Uterus (tissue), 4 donors: ENCODE results near the gene KCNH1. TPM values are rescaled to one million over a fixed set of nuclear protein-coding genes. Genes with fewer than 3 reads are reported as not detected.

ENCODE experiments used
- DNase-seq, 2 donors: peaks; one replicate each; pipeline ENCODE4 v3.0.0-alpha.2; 2019 to 2020
- H3K27ac ChIP-seq, 2 donors: fragments of 200-600 bp; sonication (generic); 1 replicate in 1 of 2; 2 replicates in 1 of 2; pipeline ENCODE4 v1.5.1; 2016 to 2018
- H3K27me3 ChIP-seq, 2 donors: fragments of 200-600 bp; sonication (generic); one replicate each; pipeline ENCODE4 v1.5.1; 2018 to 2019; ENCODE audit warnings: control low read depth in 1 of 2
- H3K36me3 ChIP-seq, 2 donors: fragments of 200-600 bp; sonication (generic); one replicate each; pipeline ENCODE4 v1.5.1; 2019; ENCODE audit warnings: control low read depth in 1 of 2
- H3K4me1 ChIP-seq, 2 donors: fragments of 200-600 bp; sonication (generic); one replicate each; pipeline ENCODE4 v1.5.1; 2018 to 2019; ENCODE audit warnings: control low read depth in 1 of 2
- H3K4me3 ChIP-seq, 2 donors: fragments of 200-600 bp; sonication (generic); 1 replicate in 1 of 2; 2 replicates in 1 of 2; pipeline ENCODE4 v1.5.1; 2018 to 2019; ENCODE audit warnings: mild to moderate bottlenecking in 1 of 2
- H3K9me3 ChIP-seq, 2 donors: fragments of 200-600 bp; sonication (generic); one replicate each; pipeline ENCODE4 v1.5.1; 2019; ENCODE audit warnings: control low read depth in 1 of 2
- CTCF ChIP-seq, 4 experiments: fragments of 200-600 bp in 2 of 4; fragments of 450-650 bp in 2 of 4; sonication (generic) in 2 of 4; IDR thresholded peaks; one replicate each; pipeline ENCODE4 v1.5.1; 2016 to 2019; ENCODE audit warnings: antibody characterized with exemption in 4 of 4, mild to moderate bottlenecking in 2 of 4, moderate library complexity in 1 of 4
- POLR2A ChIP-seq, 2 donors: fragments of 450-650 bp; IDR thresholded peaks; one replicate each; pipeline ENCODE4 v1.6.1; 2016; ENCODE audit warnings: antibody characterized with exemption in 2 of 2, mild to moderate bottlenecking in 1 of 2, moderate library complexity in 1 of 2
- intact Hi-C: fragments of 100-400 bp; cut with DNase I; formaldehyde crosslinking; loops from one replicate; pipeline ENCODE4 v1.15.1; 2023; ENCODE audit warnings: low total_unique reads
- total RNA-seq, 4 donors: library from RNA; depleted of rRNA in 3 of 4; stranded (reverse); fragments of >200 nt in 3 of 4; gene quantifications; one replicate each; pipeline versions ENCODE4 v1.1.0 to v1.2.4, GENCODE V29; 2014 to 2023
- donor health status: DM: yes; HTN: yes; CAD: no.

The KCNH1 gene
- total RNA-seq, 4 donors from 2014 or later: 1.1 to 1.5 TPM; not detected in 2

GRCh38 chr1:211127166-211127565 lies 6.8 kb downstream of the KCNH1 start:
- Histone ChIP-seq H3K27ac (no peak overlapping the region), H3K9me3 (no peaks in the 10 kb centered on the region), H3K4me3 (no peak overlapping the region), H3K27me3 (no peaks in the 10 kb centered on the region), H3K36me3 (no peaks in the 10 kb centered on the region), H3K4me1 (no peaks in the 10 kb centered on the region)
- no peak for DNase-seq
- intact Hi-C loops: no loop called here
- TF ChIP-seq POLR2A (IDR thresholded peaks at IDR 0.05) (no peak), CTCF (IDR thresholded peaks at IDR 0.05) (no peak)

GRCh38 chr1:211126622-211127021 lies 7.3 kb downstream of the KCNH1 start:
- Histone ChIP-seq H3K4me1 (no peaks in the 10 kb centered on the region), H3K4me3 (no peak overlapping the region), H3K27me3 (no peaks in the 10 kb centered on the region), H3K27ac (no peak overlapping the region), H3K9me3 (no peaks in the 10 kb centered on the region), H3K36me3 (no peaks in the 10 kb centered on the region)
- DNase-seq: no peak
- intact Hi-C loops: no loop called here
- no peak for TF ChIP-seq POLR2A (IDR thresholded peaks at IDR 0.05)
- TF ChIP-seq CTCF (IDR thresholded peaks at IDR 0.05): no peak

- Histone ChIP-seq H3K4me3 (no peak overlapping the region), H3K27ac (no peak overlapping the region), H3K27me3 (no peaks in the 10 kb centered on the region), H3K9me3 (no peaks in the 10 kb centered on the region), H3K4me1 (no peaks in the 10 kb centered on the region), H3K36me3 (no peaks in the 10 kb centered on the region)
- intact Hi-C loops: no loop called here
- TF ChIP-seq POLR2A (IDR thresholded peaks at IDR 0.05): no peak
- TF ChIP-seq CTCF (IDR thresholded peaks at IDR 0.05): no peak
- no peak for DNase-seq
These were observed 15.4 kb downstream of the KCNH1 start for GRCh38 chr1:211118407-211119102.

GRCh38 chr1:211114446-211114845 lies 19.5 kb downstream of the KCNH1 start:
- Histone ChIP-seq H3K27me3 (no peaks in the 10 kb centered on the region), H3K4me3 (no peak overlapping the region), H3K27ac (no peak overlapping the region), H3K9me3 (no peaks in the 10 kb centered on the region), H3K4me1 (no peaks in the 10 kb centered on the region), H3K36me3 (no peaks in the 10 kb centered on the region)
- intact Hi-C loops: no loop called here
- no peak for DNase-seq
- TF ChIP-seq POLR2A (IDR thresholded peaks at IDR 0.05) (no peak), CTCF (IDR thresholded peaks at IDR 0.05) (no peak)

GRCh38 chr1:211113566-211113965 lies 20.4 kb downstream of the KCNH1 start:
- H3K27me3 ChIP-seq: no peaks in the 10 kb centered on the region
- H3K36me3 ChIP-seq: no peaks in the 10 kb centered on the region
- no peak overlapping the region for H3K4me3 ChIP-seq
- H3K9me3 ChIP-seq: no peaks in the 10 kb centered on the region
- TF ChIP-seq POLR2A (IDR thresholded peaks at IDR 0.05) (no peak), CTCF (IDR thresholded peaks at IDR 0.05) (no peak)
- intact Hi-C loops: no loop called here
- no peak overlapping the region for H3K27ac ChIP-seq
- no peak for DNase-seq
- no peaks in the 10 kb centered on the region for H3K4me1 ChIP-seq
